ENCODE data around the gene PCDHA6.

DNA sequence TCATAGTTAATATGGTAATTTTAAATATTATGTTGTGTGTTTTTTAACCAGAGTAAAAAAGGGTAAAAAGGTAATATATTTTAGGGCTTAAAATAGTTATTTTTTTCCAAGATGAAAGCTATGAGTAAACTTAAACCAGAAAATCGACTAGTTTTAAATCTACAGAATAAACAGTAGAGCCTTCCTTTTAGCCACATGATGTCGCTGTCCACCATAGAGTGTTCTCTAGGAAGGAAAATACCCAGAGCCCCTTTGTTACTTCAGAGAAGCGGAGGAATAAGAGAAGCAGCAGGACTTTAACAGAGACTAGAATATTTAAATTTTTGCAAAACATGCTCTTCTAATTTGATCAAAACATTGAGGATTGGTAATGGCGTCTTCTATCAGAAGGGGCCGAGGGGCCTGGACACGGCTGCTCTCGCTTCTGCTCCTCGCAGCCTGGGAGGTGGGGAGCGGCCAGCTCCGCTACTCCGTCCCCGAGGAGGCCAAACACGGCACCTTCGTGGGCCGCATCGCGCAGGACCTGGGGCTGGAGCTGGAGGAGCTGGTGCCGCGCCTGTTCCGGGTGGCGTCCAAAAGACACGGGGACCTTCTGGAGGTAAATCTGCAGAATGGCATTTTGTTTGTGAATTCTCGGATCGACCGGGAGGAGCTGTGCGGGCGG lies 33.0 kb upstream of the PCDHA6 start, which contains the start of gene PCDHA2:
- TF ChIP-seq, protein P1, sequence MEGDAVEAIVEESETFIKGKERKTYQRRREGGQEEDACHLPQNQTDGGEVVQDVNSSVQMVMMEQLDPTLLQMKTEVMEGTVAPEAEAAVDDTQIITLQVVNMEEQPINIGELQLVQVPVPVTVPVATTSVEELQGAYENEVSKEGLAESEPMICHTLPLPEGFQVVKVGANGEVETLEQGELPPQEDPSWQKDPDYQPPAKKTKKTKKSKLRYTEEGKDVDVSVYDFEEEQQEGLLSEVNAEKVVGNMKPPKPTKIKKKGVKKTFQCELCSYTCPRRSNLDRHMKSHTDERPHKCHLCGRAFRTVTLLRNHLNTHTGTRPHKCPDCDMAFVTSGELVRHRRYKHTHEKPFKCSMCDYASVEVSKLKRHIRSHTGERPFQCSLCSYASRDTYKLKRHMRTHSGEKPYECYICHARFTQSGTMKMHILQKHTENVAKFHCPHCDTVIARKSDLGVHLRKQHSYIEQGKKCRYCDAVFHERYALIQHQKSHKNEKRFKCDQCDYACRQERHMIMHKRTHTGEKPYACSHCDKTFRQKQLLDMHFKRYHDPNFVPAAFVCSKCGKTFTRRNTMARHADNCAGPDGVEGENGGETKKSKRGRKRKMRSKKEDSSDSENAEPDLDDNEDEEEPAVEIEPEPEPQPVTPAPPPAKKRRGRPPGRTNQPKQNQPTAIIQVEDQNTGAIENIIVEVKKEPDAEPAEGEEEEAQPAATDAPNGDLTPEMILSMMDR (IDR thresholded peaks at IDR 0.05), result no peak
- TF ChIP-seq POLR2A (IDR thresholded peaks at IDR 0.05), result no peak

Measured in lower leg skin (tissue), 3 donors.